Activated naive CD4-positive, alpha-beta T cell treated with anti-CD3 and anti-CD28 coated beads, Interleukin-2, amount 50 U/mL, for 72 hours (primary cell): Measurements from ENCODE around the gene ZNF664. TPM values are rescaled to one million over a fixed set of nuclear protein-coding genes. Genes with fewer than 3 reads are reported as not detected.

Experiments used
- ATAC-seq, 2 donors: fragments of 150-1000 bp; cut with Tn5 transposase; 2 replicates each; pipeline ENCODE4 v1.10.0; 2021; ENCODE audit warnings: mild to moderate bottlenecking in 2 of 2, moderate library complexity in 2 of 2
- DNase-seq, 2 donors: peaks; one replicate each; pipeline ENCODE4 v3.0.0; 2021 to 2022; ENCODE audit warnings: low spot score in 2 of 2
- H3K27ac Mint-ChIP-seq, 2 donors: one replicate each; pipeline ENCODE4 v1.8.0; 2022; ENCODE audit warnings: mild to moderate bottlenecking in 2 of 2, mixed read lengths in 2 of 2
- H3K36me3 Mint-ChIP-seq, 2 donors: one replicate each; pipeline ENCODE4 v1.8.0; 2022; ENCODE audit warnings: mixed read lengths in 2 of 2
- H3K9me3 Mint-ChIP-seq, 2 donors: one replicate each; pipeline ENCODE4 v1.8.0; 2022; ENCODE audit warnings: mixed read lengths in 2 of 2
- total RNA-seq, 2 donors: library from RNA; stranded (reverse); gene quantifications; one replicate each; pipeline ENCODE4 v1.2.3, GENCODE V29; 2022

Gene ZNF664
- total RNA-seq, 2 donors from 2014 or later, result 30.5 to 51.1 TPM

- Mint-ChIP-seq H3K27ac (no peak overlapping the region), H3K36me3 (peaks cover 21 to 26% of the 10 kb centered on the region in 2 donors), H3K9me3 (peaks cover 19 to 21% of the 10 kb centered on the region in 2 donors)
- peak in 1 of 2 donors; percentile 24 for ATAC-seq
- no peak for DNase-seq
These were observed 71.0 kb downstream of the ZNF664 start for GRCh38 chr12:124044021-124044420.

DNA sequence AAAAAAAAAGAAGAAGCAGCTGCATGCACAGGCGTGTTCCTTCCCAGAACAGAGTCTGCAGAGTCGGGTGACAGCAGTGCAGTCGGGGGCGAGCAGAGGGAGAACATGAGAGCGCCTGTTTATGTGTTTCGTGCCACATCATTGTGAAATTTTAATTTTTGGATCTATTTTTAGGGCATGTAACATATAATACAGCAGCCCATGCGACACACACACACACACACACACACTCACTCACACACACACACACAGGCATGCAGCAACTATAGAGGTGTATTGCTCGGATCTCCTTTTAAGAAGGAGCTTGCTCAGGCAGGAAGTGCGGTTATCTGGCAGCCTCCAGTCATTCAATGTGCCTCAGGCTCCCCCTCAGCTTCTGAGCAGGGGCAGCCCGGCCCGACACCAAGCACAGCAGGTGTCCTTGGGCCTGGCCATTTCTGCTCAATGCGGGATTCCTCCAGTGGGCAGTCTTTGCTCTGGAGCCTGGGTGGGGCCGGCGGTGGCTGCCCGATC lies 71.8 kb downstream of the ZNF664 start:
- DNase-seq (no peak), ATAC-seq (peak; percentile 44 to 72)
- Mint-ChIP-seq H3K27ac (no peak overlapping the region), H3K9me3 (peaks cover 19 to 22% of the 10 kb centered on the region in 2 donors), H3K36me3 (peaks cover 21 to 31% of the 10 kb centered on the region in 2 donors)

DNA sequence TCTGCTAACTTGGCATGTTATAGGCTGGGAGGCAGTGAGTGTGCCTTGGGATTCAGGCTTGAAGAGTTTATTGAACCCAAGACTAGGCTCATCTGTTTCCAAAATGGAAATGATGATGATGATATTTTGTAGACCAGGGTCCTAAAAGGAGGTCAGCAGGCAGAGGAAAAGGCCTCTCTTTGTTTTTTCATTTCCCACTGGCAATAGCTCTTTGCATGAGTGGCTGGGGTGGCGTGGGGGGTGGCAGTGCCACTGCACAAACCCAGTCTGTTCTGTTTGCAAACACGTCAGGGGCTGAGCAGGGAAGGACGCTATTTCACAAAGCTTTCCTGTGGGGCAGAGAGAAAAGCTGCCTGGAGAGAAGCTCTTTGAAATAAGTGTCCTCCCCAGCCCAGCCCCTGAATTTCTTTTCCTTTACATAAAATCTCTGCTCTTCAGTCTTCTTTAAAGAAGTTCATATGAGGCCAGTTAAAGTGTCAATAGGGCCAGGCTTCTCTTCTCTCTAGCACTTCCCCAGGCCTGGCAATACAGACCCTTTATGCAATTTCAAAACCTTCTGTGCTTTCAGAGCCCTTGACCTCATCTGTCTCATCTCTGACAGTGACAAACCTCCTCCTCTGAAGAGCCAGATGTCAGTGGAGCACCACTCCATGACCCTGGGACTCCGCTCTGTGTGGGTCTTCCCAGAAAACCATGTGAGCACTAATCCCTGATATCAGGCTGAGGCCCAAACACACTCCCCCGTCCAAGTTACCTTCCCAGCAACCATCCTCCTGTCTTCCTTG lies 72.8 kb downstream of the ZNF664 start:
- DNase-seq, result no peak
- ATAC-seq, result no peak
- peaks cover 19 to 22% of the 10 kb centered on the region in 2 donors for H3K9me3 Mint-ChIP-seq
- H3K27ac Mint-ChIP-seq, result no peak overlapping the region
- H3K36me3 Mint-ChIP-seq, result peaks cover 21 to 31% of the 10 kb centered on the region in 2 donors

GRCh38 chr12:124046456-124046740 lies 73.4 kb downstream of the ZNF664 start:
- peaks cover 19 to 22% of the 10 kb centered on the region in 2 donors for H3K9me3 Mint-ChIP-seq
- ATAC-seq, result no peak
- H3K36me3 Mint-ChIP-seq, result peaks cover 21 to 31% of the 10 kb centered on the region in 2 donors
- no peak for DNase-seq
- no peak overlapping the region for H3K27ac Mint-ChIP-seq

GRCh38 chr12:124047045-124047566 lies 74.1 kb downstream of the ZNF664 start:
- Mint-ChIP-seq H3K36me3 (peaks cover 21 to 31% of the 10 kb centered on the region in 2 donors), H3K27ac (no peak overlapping the region)
- no peak for ATAC-seq

DNA sequence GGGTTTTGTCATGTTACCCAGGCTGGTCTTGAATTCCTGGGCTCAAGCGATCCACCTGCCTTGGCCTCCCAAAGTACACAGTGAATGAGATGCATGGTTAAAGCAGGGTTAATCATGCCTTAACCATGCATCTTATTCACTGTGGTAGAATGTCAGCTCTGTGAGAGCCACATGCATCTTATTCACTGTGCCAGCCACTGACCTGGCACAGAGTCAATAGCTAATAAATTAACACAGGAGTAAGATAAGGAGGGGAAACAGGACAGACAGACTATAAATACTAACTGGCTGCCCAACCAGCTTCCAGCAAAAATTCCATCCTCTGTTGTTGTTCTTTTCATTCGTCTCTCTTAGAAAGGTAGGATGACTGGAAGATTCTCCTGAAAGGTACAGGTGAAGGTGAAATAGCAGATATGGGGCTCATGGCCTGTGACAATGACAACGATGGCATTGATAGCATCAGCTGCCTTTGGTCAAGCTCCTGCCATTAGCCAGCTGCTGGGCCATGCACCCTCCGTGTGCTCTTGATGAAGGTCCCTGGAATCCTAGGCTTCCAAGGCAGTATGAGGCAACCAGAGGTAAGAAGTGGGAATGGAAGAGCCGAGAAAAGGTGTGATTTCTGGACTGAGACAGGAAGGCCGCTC lies 76.6 kb downstream of the ZNF664 start:
- H3K9me3 Mint-ChIP-seq, result peaks cover 19 to 22% of the 10 kb centered on the region in 2 donors
- DNase-seq (no peak), ATAC-seq (no peak)
- peaks cover 21 to 31% of the 10 kb centered on the region in 2 donors for H3K36me3 Mint-ChIP-seq
- no peak overlapping the region for H3K27ac Mint-ChIP-seq

More at GRCh38 chr12:124047045-124047566, 74.1 kb downstream of the ZNF664 start:
- no peak for DNase-seq
- H3K9me3 Mint-ChIP-seq, result peaks cover 19 to 22% of the 10 kb centered on the region in 2 donors

DNA sequence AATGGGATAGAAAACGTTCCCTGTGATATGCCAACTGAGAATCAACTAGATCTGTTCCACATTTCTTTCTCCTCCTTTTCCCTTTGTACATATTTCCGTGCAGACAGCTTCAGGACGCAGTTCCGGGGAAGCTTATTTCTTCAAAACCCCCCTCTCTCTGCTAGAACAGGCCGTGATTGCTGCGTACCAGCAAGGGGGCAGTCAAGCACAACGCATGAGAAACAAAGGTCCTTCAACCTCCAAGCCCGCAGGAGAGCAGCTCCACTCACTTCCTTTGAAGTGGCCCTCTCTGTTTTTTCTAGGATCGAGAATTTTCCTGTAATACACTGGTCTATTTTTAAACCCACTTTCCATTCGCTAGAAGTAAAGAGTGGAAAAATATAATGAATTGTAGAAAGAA lies 80.8 kb downstream of the ZNF664 start:
- H3K9me3 Mint-ChIP-seq, result peaks cover 0 to 2% of the 10 kb centered on the region in 2 donors
- no peak overlapping the region for H3K27ac Mint-ChIP-seq
- ATAC-seq (no peak), DNase-seq (no peak)
- H3K36me3 Mint-ChIP-seq, result peaks cover 0 to 7% of the 10 kb centered on the region in 2 donors

- no peak for DNase-seq
- no peak overlapping the region for H3K27ac Mint-ChIP-seq
- H3K9me3 Mint-ChIP-seq, result peaks cover 0 to 4% of the 10 kb centered on the region in 2 donors
- no peak for ATAC-seq
- no peaks in the 10 kb centered on the region for H3K36me3 Mint-ChIP-seq
These were observed 82.1 kb downstream of the ZNF664 start for GRCh38 chr12:124055066-124055465.

- Mint-ChIP-seq H3K27ac (no peak overlapping the region), H3K9me3 (peaks cover 0 to 4% of the 10 kb centered on the region in 2 donors), H3K36me3 (no peaks in the 10 kb centered on the region)
- no peak for DNase-seq
- ATAC-seq, result no peak
These were observed 84.7 kb downstream of the ZNF664 start for GRCh38 chr12:124057691-124058090.

- Mint-ChIP-seq H3K27ac (no peak overlapping the region), H3K9me3 (peaks cover 0 to 4% of the 10 kb centered on the region in 2 donors), H3K36me3 (no peaks in the 10 kb centered on the region)
- DNase-seq (no peak), ATAC-seq (no peak)
These were observed 86.7 kb downstream of the ZNF664 start for GRCh38 chr12:124059752-124060151.

Other genes with a start within 250 kb of the ZNF664 start
- 1 to 10 TPM in 1 of 2 donors, under 1 TPM in 1; 0.27 to 1.0 TPM for gene DNAH10, start 210.9 kb upstream of the ZNF664 start, total RNA-seq
- 10 to 100 TPM in 1 of 2 donors, 1 to 10 TPM in 1; 2.6 to 13.7 TPM for gene CCDC92, start 384 bp upstream of the ZNF664 start, total RNA-seq